Mucosa of rectum (tissue), 2 donors: Measurements from ENCODE around the gene MGME1.

ENCODE experiments used
- H3K27ac ChIP-seq, 2 donors: one replicate each; pipeline ENCODE4 v1.7.0; 2013; ENCODE audit warnings: inconsistent platforms in 2 of 2, low read depth in 2 of 2, low read length in 2 of 2
- H3K27me3 ChIP-seq, 2 donors: one replicate each; pipeline ENCODE4 v1.7.0; 2013; ENCODE audit warnings: low read length in 2 of 2; ENCODE audit not compliant: control insufficient read depth in 2 of 2, insufficient read depth in 2 of 2
- H3K36me3 ChIP-seq, 2 donors: one replicate each; pipeline ENCODE4 v1.7.0; 2013; ENCODE audit warnings: low read length in 2 of 2; ENCODE audit not compliant: control insufficient read depth in 2 of 2, insufficient read depth in 2 of 2
- H3K4me1 ChIP-seq, 2 donors: one replicate each; pipeline ENCODE4 v1.7.0; 2013; ENCODE audit warnings: low read length in 2 of 2, mild to moderate bottlenecking in 1 of 2; ENCODE audit not compliant: control insufficient read depth in 2 of 2, insufficient read depth in 2 of 2
- H3K4me3 ChIP-seq, 2 donors: one replicate each; pipeline ENCODE4 v1.7.0; 2013; ENCODE audit warnings: low read length in 2 of 2
- H3K9ac ChIP-seq, 2 donors: one replicate each; pipeline ENCODE4 v1.7.0; 2013; ENCODE audit warnings: low read length in 2 of 2, low read depth in 1 of 2, mild to moderate bottlenecking in 1 of 2
- H3K9me3 ChIP-seq, 2 donors: one replicate each; pipeline ENCODE4 v1.7.0; 2013; ENCODE audit warnings: low read length in 2 of 2; ENCODE audit not compliant: control insufficient read depth in 2 of 2
- donor health status: healthy.
- donor health status: Normal muscosa, but diverticular disease.

The MGME1 gene

DNA sequence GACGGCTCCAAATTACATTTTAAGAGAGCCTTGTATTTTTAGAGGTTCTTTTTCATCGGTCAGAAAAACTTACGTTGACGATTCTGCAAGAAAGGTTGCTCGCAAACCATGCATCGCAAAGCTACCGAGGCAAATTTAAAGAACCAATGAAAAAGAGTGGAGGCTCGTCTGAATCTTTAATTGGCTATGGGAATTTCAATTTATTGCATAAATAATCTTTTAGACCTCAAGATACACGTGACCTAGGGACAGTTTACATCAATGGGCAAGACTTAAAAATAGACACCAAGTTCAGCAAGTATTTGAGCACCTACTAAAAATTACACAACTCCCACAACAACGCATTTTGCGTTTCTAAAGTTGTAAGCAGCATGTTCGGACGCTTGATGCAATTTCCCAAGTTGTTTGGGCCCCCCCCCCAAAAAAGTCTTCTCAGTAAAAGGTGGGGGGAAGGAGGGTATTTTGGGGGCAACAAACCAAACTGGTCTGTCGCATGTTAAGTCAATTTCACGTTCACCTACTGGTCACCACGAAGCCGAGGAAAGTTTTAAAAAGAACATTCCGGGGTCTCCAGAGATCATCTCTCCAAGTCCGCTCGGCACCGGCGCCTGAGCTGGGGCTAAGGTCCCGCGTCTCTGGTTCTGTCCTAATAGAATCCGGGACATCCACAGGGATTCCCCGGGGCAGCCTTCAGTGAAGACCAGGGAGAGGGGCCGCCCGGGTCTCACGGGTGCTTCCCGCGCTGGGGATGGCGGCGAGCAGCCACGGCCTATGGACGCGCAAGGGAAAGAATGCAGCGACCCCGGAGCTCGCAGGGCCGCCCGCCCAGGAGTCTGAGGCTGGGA is 1.1 kb upstream of the MGME1 start:
- peak overlapping the region; percentile 95 for H3K9ac ChIP-seq
- H3K36me3 ChIP-seq, result peaks cover 4 to 6% of the 10 kb centered on the region in 2 donors
- peak overlapping the region; percentile 99 for H3K27ac ChIP-seq
- H3K9me3 ChIP-seq, result no peaks in the 10 kb centered on the region
- H3K4me3 ChIP-seq, result peak overlapping the region; percentile 90 to 100
- H3K4me1 ChIP-seq, result peaks cover 41 to 54% of the 10 kb centered on the region in 2 donors
- no peaks in the 10 kb centered on the region for H3K27me3 ChIP-seq

DNA sequence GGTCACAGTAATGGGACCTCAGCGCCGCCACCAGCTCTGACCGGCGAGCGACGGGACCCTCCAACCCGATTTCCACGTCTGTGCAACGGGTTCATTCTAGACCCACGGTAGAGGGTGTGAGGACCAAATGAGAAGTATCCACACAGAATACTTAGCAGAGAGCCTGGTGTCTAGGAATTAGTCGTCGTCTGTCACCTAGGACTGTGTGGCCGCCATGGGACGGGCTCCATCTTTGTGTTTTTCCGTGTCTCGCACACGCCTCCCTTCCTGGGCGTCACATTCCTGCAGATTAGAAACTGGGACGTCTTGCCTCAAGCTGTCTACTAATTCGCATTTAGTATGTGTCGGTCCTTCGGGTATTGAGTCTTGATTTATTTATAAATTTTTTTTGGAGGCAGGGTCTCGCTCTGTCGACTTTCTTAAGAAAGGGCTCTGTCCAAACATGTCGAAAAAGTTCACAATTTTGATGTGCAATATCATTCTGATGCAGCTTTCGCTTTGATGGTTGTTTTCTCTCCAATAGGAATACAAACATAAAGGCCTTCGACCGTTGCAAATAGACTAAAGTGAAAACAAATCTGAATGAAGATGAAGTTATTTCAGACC is 563 bp downstream of the MGME1 start:
- Histone ChIP-seq H3K27me3 (no peaks in the 10 kb centered on the region), H3K27ac (peak overlapping the region; percentile 99), H3K9me3 (no peaks in the 10 kb centered on the region), H3K4me3 (peak overlapping the region; percentile 90 to 100), H3K4me1 (peaks cover 40 to 48% of the 10 kb centered on the region in 2 donors), H3K36me3 (no peaks in the 10 kb centered on the region), H3K9ac (peak overlapping the region; percentile 95)

DNA sequence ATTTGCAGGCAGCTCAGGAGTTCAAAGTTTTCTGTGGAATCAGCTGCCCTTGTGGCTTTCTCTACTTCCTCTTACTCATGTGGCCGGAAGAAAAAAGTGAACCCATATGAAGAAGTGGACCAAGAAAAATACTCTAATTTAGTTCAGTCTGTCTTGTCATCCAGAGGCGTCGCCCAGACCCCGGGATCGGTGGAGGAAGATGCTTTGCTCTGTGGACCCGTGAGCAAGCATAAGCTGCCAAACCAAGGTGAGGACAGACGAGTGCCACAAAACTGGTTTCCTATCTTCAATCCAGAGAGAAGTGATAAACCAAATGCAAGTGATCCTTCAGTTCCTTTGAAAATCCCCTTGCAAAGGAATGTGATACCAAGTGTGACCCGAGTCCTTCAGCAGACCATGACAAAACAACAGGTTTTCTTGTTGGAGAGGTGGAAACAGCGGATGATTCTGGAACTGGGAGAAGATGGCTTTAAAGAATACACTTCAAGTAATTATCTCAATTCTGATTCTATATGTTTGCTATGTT is 1.1 kb downstream of the MGME1 start:
- Histone ChIP-seq H3K9me3 (no peaks in the 10 kb centered on the region), H3K27me3 (no peaks in the 10 kb centered on the region), H3K27ac (peak overlapping the region; percentile 99), H3K4me3 (peak overlapping the region; percentile 90 to 100), H3K4me1 (peaks cover 34 to 42% of the 10 kb centered on the region in 2 donors), H3K9ac (peak overlapping the region; percentile 95), H3K36me3 (no peaks in the 10 kb centered on the region)

DNA sequence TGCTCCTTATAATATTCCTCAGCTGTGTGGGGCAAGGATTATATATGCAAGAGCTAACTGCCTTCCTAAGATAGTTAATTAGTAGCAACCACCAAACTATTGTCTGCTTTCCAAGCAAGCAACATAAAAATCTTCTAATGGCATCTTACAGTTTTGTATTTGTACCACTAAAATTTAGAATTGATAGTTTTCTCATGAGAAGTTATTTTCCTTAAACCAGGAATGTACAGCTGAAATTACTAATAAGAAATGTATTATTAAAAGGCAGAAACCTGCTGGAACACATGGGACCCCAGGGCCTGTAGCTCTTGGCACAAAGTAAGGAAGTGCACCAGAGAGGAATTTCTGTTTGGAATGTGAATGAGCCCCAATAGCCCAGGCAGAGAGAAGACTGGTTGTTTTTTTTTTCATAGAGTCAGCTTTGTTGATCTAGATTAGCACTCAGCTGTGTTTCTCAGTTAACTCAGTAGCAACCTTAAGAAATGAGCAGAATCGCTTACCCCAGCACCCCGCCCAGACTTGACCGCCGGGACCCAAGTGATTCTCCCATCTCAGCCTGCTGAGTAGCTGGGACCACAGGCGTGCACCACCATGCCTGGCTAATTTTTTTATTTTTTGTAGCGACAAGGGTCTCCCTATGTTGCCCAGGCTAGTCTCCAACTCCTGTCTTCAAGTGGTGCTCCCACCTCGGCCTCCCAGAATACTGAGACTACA is 2.6 kb downstream of the MGME1 start:
- Histone ChIP-seq H3K36me3 (peaks cover 0 to 7% of the 10 kb centered on the region in 2 donors), H3K9me3 (no peaks in the 10 kb centered on the region), H3K27me3 (no peaks in the 10 kb centered on the region), H3K4me3 (peak overlapping the region; percentile 90 to 100), H3K27ac (peak overlapping the region; percentile 99), H3K9ac (peak overlapping the region; percentile 56 to 95), H3K4me1 (peaks cover 29% of the 10 kb centered on the region in 2 donors)

DNA sequence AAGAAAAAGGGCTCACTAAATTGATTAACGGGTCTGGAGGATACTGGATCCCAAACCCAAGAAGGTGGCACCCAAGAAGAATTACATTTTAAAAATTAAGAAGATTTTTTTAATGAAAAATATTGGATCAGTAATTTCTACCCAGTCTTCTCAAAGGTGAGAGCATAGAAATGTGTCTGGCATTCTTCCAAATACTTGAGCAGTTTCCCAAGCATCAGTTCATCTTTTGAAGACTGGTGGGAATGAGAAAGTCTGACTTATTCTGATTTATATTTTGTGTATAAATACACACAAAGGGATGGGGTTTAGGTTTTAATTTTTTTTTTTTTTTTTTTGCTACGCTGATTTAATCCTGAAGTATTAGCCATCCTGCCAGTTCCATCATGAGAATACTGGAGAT is 3.3 kb downstream of the MGME1 start:
- peak overlapping the region in 1 of 2 donors; percentile 100 for H3K4me3 ChIP-seq
- no peaks in the 10 kb centered on the region for H3K27me3 ChIP-seq
- peaks cover 25 to 28% of the 10 kb centered on the region in 2 donors for H3K4me1 ChIP-seq
- H3K9me3 ChIP-seq, result no peaks in the 10 kb centered on the region
- peaks cover 0 to 8% of the 10 kb centered on the region in 2 donors for H3K36me3 ChIP-seq
- no peak overlapping the region for H3K27ac ChIP-seq
- H3K9ac ChIP-seq, result peak overlapping the region in 1 of 2 donors; percentile 56

DNA sequence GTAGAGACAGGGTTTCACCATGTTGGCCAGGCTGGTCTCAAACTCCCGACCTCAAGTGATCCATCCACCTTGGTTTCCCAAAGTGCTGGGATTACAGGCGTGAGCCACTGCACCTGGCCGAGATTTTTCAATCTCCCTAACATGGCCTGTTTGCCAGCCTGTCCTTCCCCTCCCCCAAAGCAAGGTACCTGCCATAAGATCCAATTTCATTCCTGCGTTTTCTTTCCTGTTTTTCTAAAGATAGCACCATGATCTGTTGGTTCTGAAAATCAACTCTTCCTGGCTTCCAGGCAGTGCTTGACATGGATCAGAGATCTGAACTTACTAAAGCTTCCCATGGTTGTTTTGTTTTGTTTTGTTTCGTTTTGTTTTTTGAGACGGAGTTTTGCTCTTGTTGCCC is 7.5 kb downstream of the MGME1 start:
- Histone ChIP-seq H3K36me3 (peaks cover 0 to 8% of the 10 kb centered on the region in 2 donors), H3K9ac (no peak overlapping the region), H3K27ac (no peak overlapping the region), H3K9me3 (no peaks in the 10 kb centered on the region), H3K27me3 (no peaks in the 10 kb centered on the region), H3K4me1 (peaks cover 12 to 20% of the 10 kb centered on the region in 2 donors), H3K4me3 (no peak overlapping the region)

DNA sequence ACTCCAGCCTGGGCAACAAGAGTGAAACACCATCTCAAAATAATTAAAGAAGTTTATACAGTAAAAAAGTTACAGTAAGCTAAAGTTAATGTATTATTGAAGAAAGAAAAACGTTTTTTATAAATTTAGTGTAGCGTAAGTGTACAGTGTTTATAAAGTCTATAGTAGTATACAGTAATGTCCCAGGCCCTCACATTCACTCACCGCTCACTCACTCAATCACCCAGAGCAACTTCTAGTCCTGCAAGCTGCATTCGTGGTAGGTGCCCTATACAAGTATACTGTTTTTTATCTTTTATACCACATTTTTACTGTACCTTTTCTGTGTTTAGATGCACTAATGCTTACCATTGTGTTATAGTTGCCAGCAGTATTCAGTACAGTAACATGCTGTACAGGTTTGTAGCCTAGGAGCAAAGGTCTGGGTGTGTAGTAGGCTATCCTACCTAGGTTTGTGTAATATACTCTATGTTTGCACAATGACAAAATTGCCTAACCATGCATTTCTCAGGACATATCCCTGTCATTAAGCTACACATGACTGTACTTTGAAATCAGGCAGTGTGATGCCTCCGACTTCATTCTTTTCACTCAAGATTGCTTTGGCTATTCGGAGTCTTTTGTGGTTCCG is 16.7 kb downstream of the MGME1 start:
- Histone ChIP-seq H3K9ac (peak overlapping the region in 1 of 2 donors; percentile 52), H3K4me3 (no peak overlapping the region), H3K27me3 (no peaks in the 10 kb centered on the region), H3K36me3 (peaks cover 0 to 9% of the 10 kb centered on the region in 2 donors), H3K27ac (peak overlapping the region; percentile 63 to 75), H3K4me1 (peaks cover 5 to 15% of the 10 kb centered on the region in 2 donors), H3K9me3 (no peaks in the 10 kb centered on the region)

DNA sequence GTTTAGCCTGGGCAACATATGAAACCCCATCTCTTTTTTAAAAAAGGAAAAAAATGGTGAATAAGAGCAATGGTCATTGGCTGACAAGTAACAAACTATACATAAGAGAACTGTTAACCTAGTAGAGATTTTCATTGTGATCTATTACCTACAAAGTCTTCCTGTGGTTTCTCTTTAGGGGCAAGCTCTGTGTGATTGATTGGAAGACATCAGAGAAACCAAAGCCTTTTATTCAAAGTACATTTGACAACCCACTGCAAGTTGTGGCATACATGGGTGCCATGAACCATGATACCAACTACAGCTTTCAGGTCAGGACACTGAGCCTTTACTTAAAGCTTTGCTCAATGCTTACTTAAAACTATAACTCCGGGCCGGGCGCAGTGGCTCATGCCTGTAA is 19.2 kb downstream of the MGME1 start:
- no peaks in the 10 kb centered on the region for H3K27me3 ChIP-seq
- no peak overlapping the region for H3K27ac ChIP-seq
- H3K4me3 ChIP-seq, result no peak overlapping the region
- H3K36me3 ChIP-seq, result peaks cover 0 to 9% of the 10 kb centered on the region in 2 donors
- no peaks in the 10 kb centered on the region for H3K9me3 ChIP-seq
- H3K4me1 ChIP-seq, result peaks cover 5 to 28% of the 10 kb centered on the region in 2 donors
- H3K9ac ChIP-seq, result no peak overlapping the region

DNA sequence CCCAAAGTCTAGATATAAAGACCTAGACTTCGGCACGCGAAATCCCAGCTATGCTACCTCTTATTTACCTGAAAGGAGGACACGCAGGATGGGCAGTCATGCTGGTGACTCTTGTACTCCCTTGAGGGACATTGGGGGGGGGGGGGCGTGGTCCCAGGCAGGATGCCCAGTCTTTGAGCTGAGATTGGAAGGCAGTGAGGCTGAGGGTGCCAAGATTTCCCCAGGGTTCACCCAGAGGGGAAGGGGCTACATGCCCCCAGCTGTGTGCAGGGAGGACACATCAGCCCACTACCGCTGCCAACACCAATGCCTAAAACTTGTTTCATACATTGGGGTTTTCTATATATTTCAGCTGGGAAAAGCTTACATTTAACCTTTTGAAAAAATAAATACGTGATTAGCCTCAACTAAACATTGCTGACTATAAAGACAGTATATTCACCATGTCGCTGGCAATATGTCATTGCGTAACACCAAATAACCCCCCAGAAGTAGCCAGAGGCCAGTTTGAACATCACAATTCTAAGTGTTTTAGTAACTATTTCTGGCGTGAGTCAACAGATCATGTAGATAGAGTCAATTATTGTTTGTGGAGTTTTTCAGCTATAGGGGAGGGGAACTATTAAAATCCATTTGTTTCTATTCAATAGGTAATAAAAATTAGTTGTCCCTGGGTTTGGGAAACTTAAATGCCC is 21.6 kb downstream of the MGME1 start:
- H3K27ac ChIP-seq, result peak overlapping the region in 1 of 2 donors; percentile 13
- H3K36me3 ChIP-seq, result peaks cover 0 to 2% of the 10 kb centered on the region in 2 donors
- no peaks in the 10 kb centered on the region for H3K9me3 ChIP-seq
- peaks cover 5 to 20% of the 10 kb centered on the region in 2 donors for H3K4me1 ChIP-seq
- H3K4me3 ChIP-seq, result no peak overlapping the region
- H3K9ac ChIP-seq, result no peak overlapping the region
- H3K27me3 ChIP-seq, result no peaks in the 10 kb centered on the region
